ENCODE results near the gene ISL2.

ISL2 gene

GRCh38 chr15:76344893-76345582, 8.5 kb downstream of the ISL2 start:
- H3K27ac ChIP-seq, result no peak overlapping the region
- TF ChIP-seq ZFX (IDR thresholded peaks at IDR 0.05; ENCODE audit: borderline replicate concordance) (no peak), CTCF (IDR thresholded peaks at IDR 0.05) (no peak)

GRCh38 chr15:76345583-76345879, 9.0 kb downstream of the ISL2 start:
- H3K27ac ChIP-seq, result no peak overlapping the region
- TF ChIP-seq CTCF (IDR thresholded peaks at IDR 0.05) (no peak), ZFX (IDR thresholded peaks at IDR 0.05; ENCODE audit: borderline replicate concordance) (no peak)

GRCh38 chr15:76345880-76346668, 9.5 kb downstream of the ISL2 start:
- TF ChIP-seq CTCF (IDR thresholded peaks at IDR 0.05) (0 out of 2 replicates have a peak, but pooled peaks have one; percentile 5), ZFX (IDR thresholded peaks at IDR 0.05; ENCODE audit: borderline replicate concordance) (no peak)
- no peak overlapping the region for H3K27ac ChIP-seq

DNA sequence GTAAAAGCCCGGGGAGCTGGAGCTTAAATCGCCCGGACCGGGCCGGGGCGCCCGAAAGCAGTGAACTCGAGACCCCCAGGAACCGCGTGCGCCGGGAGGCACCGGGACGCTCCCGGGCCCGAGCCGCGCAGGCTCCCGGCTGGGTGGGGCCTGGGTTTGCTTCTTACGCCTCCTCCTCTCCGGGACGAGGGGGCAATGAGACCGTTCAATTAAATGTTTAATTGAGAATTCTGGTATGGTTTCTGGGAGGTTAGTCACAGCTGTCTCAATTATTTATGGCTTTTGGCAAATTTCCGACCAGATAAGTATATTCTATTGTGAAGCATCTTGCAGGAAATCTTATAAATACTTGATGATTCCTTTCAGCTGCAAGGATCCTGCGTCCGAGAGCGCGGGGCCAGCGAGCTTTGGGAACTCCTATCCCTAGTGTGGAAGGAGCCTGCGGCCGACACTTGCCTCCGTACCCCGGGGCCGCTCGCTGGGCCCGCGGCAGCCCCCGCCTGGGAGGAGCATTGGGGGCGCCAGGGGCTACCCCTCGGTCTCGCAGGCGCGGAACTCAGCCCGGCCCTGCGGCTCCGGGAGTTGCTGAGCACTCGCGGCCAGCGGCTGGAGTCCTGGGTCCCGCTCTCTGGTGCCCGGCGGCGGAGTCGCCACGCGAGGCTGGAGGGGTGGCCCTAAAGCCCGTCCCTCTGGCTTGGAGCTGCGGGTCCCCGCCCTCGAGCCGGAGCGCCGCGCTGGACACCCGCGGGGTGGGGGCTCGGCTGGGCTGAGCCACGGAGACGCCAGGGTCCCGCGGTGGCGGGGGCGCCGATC, 10.3 kb downstream of the ISL2 start:
- no peak for TF ChIP-seq ZFX (IDR thresholded peaks at IDR 0.05; ENCODE audit: borderline replicate concordance)
- no peak for TF ChIP-seq CTCF (IDR thresholded peaks at IDR 0.05)
- no peak overlapping the region for H3K27ac ChIP-seq

DNA sequence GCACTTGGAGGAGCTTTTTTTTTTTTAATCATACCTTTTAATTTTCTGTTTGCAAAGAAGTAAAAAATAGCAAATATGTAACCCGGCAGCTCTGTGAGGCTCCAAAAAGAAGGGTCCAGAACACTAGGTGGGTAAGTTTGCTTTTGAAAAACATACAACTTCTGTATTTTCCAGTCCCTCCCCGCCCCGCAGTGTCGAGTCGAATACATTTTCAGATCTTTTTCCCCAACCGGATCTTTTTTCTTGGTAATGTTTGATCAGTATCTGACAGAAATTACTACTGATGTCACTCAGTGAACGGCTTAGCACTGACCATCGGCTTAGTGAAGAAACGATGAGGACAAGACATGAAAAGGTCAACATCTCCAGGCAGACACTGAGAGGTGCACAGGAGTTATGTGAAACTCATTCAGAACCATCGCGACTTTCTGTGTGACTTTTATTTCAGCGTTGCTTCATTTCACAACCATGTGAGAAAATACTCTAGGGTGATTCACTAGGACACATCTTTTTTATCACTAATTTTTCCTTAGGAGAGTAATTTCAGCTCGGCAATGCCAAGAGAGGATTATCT, 11.0 kb downstream of the ISL2 start:
- TF ChIP-seq ZFX (IDR thresholded peaks at IDR 0.05; ENCODE audit: borderline replicate concordance) (no peak), CTCF (IDR thresholded peaks at IDR 0.05) (no peak)
- H3K27ac ChIP-seq, result no peak overlapping the region

- H3K27ac ChIP-seq, result no peak overlapping the region
- TF ChIP-seq ZFX (IDR thresholded peaks at IDR 0.05; ENCODE audit: borderline replicate concordance) (no peak), CTCF (IDR thresholded peaks at IDR 0.05) (no peak)
Measured at GRCh38 chr15:76349301-76350070, 12.9 kb downstream of the ISL2 start.
